Upper lobe of left lung (tissue), 6 donors: ENCODE results near the gene CCR5. TPM values are rescaled to one million over a fixed set of nuclear protein-coding genes. Genes with fewer than 3 reads are reported as not detected.

Source experiments
- ATAC-seq, 2 donors: fragments of 200-7000 bp; cut with Tn5 transposase; one replicate each; pipeline ENCODE4 v1.9.1; 2022; ENCODE audit warnings: mild to moderate bottlenecking in 2 of 2, moderate library complexity in 2 of 2; ENCODE audit not compliant: low FRiP score in 2 of 2
- DNase-seq, 2 donors: peaks; one replicate each; pipeline ENCODE4 v3.0.0-alpha.2; 2019 to 2020
- H3K27ac ChIP-seq, 4 donors: fragments of 200-600 bp; sonication (generic); one replicate each; pipeline ENCODE4 v1.5.1; 2016 to 2019
- H3K27me3 ChIP-seq, 4 donors: fragments of 200-600 bp; sonication (generic); one replicate each; pipeline ENCODE4 v1.5.1; 2017 to 2019
- H3K36me3 ChIP-seq, 4 donors: fragments of 200-600 bp; sonication (generic); one replicate each; pipeline ENCODE4 v1.5.1; 2016 to 2019
- H3K4me1 ChIP-seq, 4 donors: fragments of 200-600 bp; sonication (generic); one replicate each; pipeline ENCODE4 v1.5.1; 2018 to 2019
- H3K4me3 ChIP-seq, 4 donors: fragments of 200-600 bp; sonication (generic); one replicate each; pipeline ENCODE4 v1.5.1; 2017 to 2019; ENCODE audit warnings: mild to moderate bottlenecking in 2 of 4, moderate library complexity in 1 of 4
- H3K9me3 ChIP-seq, 4 donors: fragments of 200-600 bp; sonication (generic); one replicate each; pipeline ENCODE4 v1.5.1; 2018 to 2019
- EP300 ChIP-seq, 4 donors: sonication (generic); formaldehyde crosslinking; IDR thresholded peaks; one replicate each; pipeline ENCODE4 v1.5.1; 2017; ENCODE audit warnings: antibody characterized with exemption in 4 of 4, control low read depth in 2 of 4
- POLR2A ChIP-seq, 4 donors: fragments of 450-650 bp; IDR thresholded peaks; one replicate each; pipeline ENCODE4 v1.5.1; 2016 to 2017; ENCODE audit warnings: antibody characterized with exemption in 4 of 4, mild to moderate bottlenecking in 2 of 4
- POLR2AphosphoS5 ChIP-seq, 2 donors: sonication (generic); formaldehyde crosslinking; IDR thresholded peaks; one replicate each; pipeline ENCODE4 v1.5.1; 2017; ENCODE audit warnings: antibody characterized with exemption in 2 of 2
- WGBS, 2 donors: methylation state at CpG; one replicate each; pipeline ENCODE4 v1.1.5; 2017 to 2018; 5-methylcytosine and 5-hydroxymethylcytosine counted together
- total RNA-seq, 6 donors: library from RNA; depleted of rRNA in 4 of 6; stranded (reverse); fragments of >200 nt in 4 of 6; gene quantifications; one replicate each; pipeline versions ENCODE4 v1.1.0 to v1.2.1, GENCODE V29; 2016 to 2021
- TF ChIP-seq, protein P1 (sequence below), 6 experiments: fragments of 450-650 bp in 4 of 6; fragments of 200-600 bp in 2 of 6; sonication (generic) in 2 of 6; IDR thresholded peaks; one replicate each; pipeline ENCODE4 v1.5.1; 2016 to 2019; ENCODE audit warnings: antibody characterized with exemption in 6 of 6
- donor health status: DM: no; HTN: no; CAD: no; lungs with moderate emphysema.
- donor health status: DM: no; HTN: yes; CAD: no; lungs with severe emphysema.

CCR5 gene
- total RNA-seq, 6 donors from 2014 or later, result 0.33 to 8.6 (median 3.1) TPM

DNA sequence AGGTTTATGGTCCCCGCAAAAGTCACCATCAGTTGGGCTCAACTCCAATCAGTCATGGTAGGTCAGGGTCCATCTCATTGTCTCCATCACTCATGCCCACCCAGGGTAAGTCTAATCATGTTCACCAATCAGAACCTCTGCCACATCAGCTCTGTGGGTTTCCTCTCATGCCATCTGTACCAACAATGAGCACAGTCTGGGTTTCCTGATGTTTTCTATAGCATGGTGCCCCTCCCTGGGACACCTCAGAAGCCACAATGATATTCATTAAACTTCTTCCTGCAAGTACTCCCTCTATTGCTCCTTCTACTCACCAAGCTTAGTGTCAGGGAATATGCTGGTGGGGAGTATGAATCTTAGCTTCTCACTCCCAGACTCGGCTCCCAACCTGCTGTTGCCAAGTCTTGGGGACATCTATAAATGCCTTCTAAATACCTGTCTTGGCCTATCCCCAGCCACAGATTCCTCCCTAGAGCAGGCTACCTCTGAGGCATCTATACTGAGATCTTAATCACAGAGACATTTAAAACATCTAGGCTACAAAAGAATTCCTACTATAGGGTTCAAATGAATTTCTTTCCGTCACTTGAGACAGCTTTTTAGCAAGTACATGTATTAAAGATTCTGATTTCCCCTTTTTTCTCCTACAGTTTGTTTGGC is 21.8 kb upstream of the CCR5 start:
- H3K27me3 ChIP-seq, result no peaks in the 10 kb centered on the region
- H3K27ac ChIP-seq, result no peak overlapping the region
- no peak overlapping the region for H3K4me3 ChIP-seq
- TF ChIP-seq EP300 (IDR thresholded peaks at IDR 0.05) (no peak), POLR2A (IDR thresholded peaks at IDR 0.05) (no peak), POLR2AphosphoS5 (IDR thresholded peaks at IDR 0.05) (no peak)
- TF ChIP-seq, protein P1, sequence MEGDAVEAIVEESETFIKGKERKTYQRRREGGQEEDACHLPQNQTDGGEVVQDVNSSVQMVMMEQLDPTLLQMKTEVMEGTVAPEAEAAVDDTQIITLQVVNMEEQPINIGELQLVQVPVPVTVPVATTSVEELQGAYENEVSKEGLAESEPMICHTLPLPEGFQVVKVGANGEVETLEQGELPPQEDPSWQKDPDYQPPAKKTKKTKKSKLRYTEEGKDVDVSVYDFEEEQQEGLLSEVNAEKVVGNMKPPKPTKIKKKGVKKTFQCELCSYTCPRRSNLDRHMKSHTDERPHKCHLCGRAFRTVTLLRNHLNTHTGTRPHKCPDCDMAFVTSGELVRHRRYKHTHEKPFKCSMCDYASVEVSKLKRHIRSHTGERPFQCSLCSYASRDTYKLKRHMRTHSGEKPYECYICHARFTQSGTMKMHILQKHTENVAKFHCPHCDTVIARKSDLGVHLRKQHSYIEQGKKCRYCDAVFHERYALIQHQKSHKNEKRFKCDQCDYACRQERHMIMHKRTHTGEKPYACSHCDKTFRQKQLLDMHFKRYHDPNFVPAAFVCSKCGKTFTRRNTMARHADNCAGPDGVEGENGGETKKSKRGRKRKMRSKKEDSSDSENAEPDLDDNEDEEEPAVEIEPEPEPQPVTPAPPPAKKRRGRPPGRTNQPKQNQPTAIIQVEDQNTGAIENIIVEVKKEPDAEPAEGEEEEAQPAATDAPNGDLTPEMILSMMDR (IDR thresholded peaks at IDR 0.05), result no peak
- no peaks in the 10 kb centered on the region for H3K36me3 ChIP-seq
- no peak for DNase-seq
- ATAC-seq, result no peak
- no peaks in the 10 kb centered on the region for H3K9me3 ChIP-seq
- H3K4me1 ChIP-seq, result peaks cover 0 to 3% (median 0%) of the 10 kb centered on the region in 4 donors
- 91 to 93% methylated on average over 3 of the region's 3 CpGs for WGBS, 2 donors

GRCh38 chr3:46349484-46350261 is 21.1 kb upstream of the CCR5 start:
- Histone ChIP-seq H3K36me3 (no peaks in the 10 kb centered on the region), H3K27ac (no peak overlapping the region), H3K9me3 (no peaks in the 10 kb centered on the region), H3K4me1 (peaks cover 0 to 3% (median 0%) of the 10 kb centered on the region in 4 donors), H3K27me3 (no peaks in the 10 kb centered on the region), H3K4me3 (no peak overlapping the region)
- DNase-seq, result no peak
- no peak for TF ChIP-seq POLR2A (IDR thresholded peaks at IDR 0.05)
- no peak for TF ChIP-seq EP300 (IDR thresholded peaks at IDR 0.05)
- TF ChIP-seq POLR2AphosphoS5 (IDR thresholded peaks at IDR 0.05), result no peak
- TF ChIP-seq, protein P1 (IDR thresholded peaks at IDR 0.05), result no peak
- ATAC-seq, result no peak
- WGBS, 2 donors, result 53 to 55% methylated on average over 2 of the region's 2 CpGs

DNA sequence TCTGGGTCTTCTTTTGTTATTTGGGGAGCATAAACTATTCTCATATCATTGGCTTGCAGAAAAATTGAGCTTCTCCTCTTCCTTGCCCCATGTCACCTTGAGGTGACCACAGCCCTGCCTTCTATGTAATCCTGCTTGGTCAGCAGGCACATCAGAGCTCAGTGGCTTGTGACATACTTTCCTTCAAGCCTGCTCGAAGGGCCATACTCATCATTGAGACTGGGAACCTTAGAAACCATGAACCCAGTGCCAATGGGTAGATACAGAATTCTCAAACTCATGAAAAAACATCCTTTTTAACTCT is 20.5 kb upstream of the CCR5 start:
- no peak for TF ChIP-seq POLR2A (IDR thresholded peaks at IDR 0.05)
- TF ChIP-seq EP300 (IDR thresholded peaks at IDR 0.05), result no peak
- TF ChIP-seq POLR2AphosphoS5 (IDR thresholded peaks at IDR 0.05), result no peak
- TF ChIP-seq, protein P1 (IDR thresholded peaks at IDR 0.05), result no peak
- Histone ChIP-seq H3K36me3 (no peaks in the 10 kb centered on the region), H3K27ac (no peak overlapping the region), H3K4me1 (peaks cover 0 to 3% (median 0%) of the 10 kb centered on the region in 4 donors), H3K27me3 (no peaks in the 10 kb centered on the region), H3K4me3 (no peak overlapping the region), H3K9me3 (no peaks in the 10 kb centered on the region)
- ATAC-seq (no peak), DNase-seq (no peak)
- 40 to 58% methylated on average over 1 of the region's 1 CpG for WGBS, 2 donors

DNA sequence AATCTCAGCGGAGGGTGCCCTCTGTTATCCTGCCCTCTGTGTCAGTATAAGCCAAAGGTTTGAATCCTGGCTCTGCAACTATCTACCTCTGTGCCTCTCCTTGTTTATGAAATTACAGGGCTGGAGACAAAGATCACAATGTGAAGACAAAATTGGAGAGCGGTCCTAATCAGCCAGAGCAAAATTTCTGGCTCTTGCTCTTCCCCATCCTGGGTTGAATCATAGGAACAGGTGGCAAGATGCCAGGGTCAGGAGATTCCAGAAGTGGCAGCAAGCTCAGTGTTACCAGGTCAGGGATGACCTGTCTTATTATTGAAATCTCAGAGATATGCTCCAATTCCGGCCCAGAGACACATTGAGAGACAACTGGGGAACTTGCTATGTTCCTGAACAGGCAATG is 19.1 kb upstream of the CCR5 start:
- no peaks in the 10 kb centered on the region for H3K27me3 ChIP-seq
- peaks cover 0 to 3% (median 0%) of the 10 kb centered on the region in 4 donors for H3K4me1 ChIP-seq
- DNase-seq, result no peak
- H3K4me3 ChIP-seq, result no peak overlapping the region
- H3K27ac ChIP-seq, result no peak overlapping the region
- H3K36me3 ChIP-seq, result no peaks in the 10 kb centered on the region
- no peaks in the 10 kb centered on the region for H3K9me3 ChIP-seq
- TF ChIP-seq POLR2AphosphoS5 (IDR thresholded peaks at IDR 0.05) (no peak), EP300 (IDR thresholded peaks at IDR 0.05) (no peak), POLR2A (IDR thresholded peaks at IDR 0.05) (no peak)
- TF ChIP-seq, protein P1 (IDR thresholded peaks at IDR 0.05), result no peak
- no peak for ATAC-seq
- WGBS, 2 donors, result 83 to 97% methylated on average over 3 of the region's 3 CpGs
